HG03045 (cell line): ENCODE measurements around the gene ZFYVE19.

Source experiments
- ATAC-seq: cut with Tn5 transposase; IDR thresholded peaks from one replicate; pipeline ENCODE4 v1.9.1; 2021; ENCODE audit warnings: mild to moderate bottlenecking, moderate library complexity; ENCODE audit not compliant: unreplicated experiment

The ZFYVE19 gene

GRCh38 chr15:40808861-40809450, 2.1 kb downstream of the ZFYVE19 start:
- ATAC-seq: no peak

- ATAC-seq: no peak
These were observed 6.0 kb downstream of the ZFYVE19 start for GRCh38 chr15:40812721-40813425.

DNA sequence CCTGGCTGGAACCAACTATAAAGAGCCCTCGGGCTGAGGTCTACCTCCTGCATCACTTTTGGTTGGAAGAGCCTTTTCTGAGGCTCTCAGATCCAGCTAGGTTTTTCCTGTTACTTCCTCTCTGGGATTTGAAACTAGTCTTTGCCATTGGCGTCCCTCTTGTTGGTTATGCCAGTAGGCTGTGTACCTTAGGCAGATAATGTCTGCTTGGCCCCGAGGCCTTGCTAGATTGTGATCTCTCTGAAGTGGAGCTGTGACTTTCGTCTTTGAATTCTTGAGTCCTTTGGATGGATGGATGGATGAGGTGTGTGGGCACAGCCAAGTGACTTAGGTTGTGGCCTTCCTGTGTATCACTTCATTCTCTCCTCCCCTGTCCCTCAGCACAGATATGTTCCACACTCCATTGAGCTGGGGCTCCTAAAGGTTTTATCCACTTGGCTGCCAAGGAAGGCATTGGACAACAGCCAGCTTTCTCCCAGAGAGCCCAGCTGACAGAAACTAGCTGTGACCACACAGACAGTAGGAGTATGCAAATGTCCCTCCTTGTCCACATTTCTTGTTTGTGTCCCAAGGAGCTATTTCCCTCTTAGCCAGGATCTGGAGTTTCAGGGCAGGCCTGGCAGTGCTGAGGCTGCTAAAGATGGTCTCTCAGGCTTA, 8.3 kb downstream of the ZFYVE19 start:
- ATAC-seq: no peak

- no peak for ATAC-seq
These were observed 12.2 kb downstream of the ZFYVE19 start for GRCh38 chr15:40819048-40819447.

DNA sequence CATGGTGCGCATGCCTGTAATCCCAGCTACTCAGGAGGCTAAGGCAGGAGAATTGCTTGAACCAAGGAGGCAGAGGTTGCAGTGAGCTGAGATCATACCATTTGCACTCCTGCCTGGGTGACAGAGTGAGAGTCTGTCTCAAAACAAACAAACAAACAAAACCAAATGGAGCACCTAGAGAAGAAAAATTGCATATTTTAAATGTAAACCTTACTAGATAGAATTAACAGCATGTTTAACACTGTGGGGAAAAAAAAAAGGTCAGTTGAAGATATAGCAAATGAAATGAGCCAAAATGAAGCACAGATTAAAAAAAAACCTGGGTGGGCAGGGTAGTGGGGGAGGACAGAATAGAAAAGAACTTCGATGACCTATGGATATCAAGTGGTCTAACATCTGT, 14.3 kb downstream of the ZFYVE19 start:
- no peak for ATAC-seq

DNA sequence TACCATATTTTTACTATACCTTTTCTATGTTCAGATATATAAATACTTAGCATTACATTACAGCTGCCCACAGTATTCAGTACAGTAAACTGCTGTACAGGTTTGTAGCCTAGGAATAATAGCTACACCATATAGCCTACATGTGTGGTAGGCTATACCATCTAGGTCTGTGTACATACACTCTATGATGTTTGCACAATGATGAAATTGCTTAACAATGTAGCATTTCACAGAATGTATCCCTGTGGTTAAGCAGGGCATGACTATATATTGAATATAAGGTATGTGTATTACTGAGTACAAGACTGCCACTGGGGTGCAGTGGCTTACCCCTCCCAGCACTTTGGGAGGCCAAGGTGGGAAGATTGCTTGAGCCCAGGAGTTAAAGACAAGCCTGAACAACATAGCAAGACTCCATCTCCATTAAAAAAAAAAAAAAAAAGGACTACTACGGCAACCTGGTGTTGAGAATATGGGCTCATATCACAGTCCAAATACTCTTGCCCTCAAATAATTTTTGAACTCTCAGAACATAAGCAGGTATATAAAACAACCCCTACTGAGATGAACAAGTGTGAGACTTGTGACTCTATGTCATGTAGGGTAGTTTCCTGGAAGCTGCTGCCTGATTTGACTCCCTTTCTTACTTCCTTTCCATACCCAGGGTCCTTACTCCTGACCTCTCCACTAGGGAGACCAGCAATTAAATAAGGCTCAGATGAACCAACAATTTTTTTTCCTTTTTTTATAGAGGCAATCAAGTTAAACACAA, 16.9 kb downstream of the ZFYVE19 start:
- ATAC-seq: no peak

DNA sequence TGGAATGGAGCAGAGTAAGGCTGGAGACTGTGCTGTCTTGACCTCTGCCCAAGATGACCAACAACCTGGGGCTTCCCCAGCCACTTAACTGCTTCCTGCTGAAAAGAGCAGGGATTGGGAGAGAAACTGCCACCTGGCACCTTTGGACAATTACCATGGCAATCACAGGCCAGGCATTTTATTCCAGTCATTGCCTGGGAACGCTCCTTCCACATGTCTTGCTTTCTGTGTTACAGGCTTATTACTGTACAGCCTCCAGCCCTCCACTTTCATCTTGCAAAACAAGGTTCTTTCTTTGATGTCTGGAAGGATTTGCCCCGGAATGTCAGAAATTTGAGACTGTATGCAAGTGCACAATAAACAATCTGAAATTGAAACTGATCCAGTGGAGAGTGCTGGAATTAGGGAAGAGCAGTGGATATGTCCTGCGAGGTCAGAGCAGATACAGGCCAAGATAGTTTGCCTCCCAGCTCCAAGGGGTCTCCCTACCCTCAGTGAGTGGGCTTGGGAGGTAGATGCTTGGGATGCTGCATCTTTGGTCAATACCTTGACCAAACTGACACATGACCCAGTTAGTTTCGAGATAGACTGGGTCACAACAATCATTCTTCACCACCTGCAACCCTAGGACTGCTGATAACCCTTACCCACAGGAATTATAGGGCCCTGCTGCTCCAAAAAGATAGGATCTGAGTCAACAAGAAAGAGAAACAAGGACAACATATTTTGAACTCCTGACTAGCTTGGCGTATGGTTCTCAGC, 19.0 kb downstream of the ZFYVE19 start:
- no peak for ATAC-seq

GRCh38 chr15:40826423-40827075, 19.7 kb downstream of the ZFYVE19 start:
- no peak for ATAC-seq

- no peak for ATAC-seq
These were observed 21.7 kb downstream of the ZFYVE19 start, which contains the start of gene PPP1R14D for GRCh38 chr15:40828447-40829036. Gene PPP1R14D, minus strand, starts transcription at chr15:40828708. Its CDS starts 67 bp downstream, at chr15:40828641.

GRCh38 chr15:40829115-40829514, 22.2 kb downstream of the ZFYVE19 start:
- no peak for ATAC-seq

- no peak for ATAC-seq
These were observed 24.0 kb downstream of the ZFYVE19 start for GRCh38 chr15:40830884-40831283.

DNA sequence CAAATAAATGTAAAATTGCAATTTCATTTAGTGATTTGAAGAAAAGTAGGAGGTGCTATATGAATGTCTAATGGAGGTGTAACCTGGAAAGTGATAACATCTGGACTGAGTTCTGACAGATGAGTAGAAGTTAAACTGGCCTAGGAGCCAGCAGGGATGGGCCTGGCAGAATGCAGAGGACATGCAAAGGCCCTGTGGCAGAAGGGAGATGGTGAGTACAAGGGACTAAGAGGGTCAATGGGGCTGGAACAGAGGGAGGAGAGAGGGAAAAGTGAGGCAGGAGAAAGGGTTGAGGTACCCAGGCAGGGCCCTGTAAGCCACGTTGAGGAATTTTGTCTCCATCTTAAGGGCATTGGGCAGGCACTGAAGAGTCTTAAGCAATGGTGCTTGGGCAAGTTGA, 25.0 kb downstream of the ZFYVE19 start:
- ATAC-seq: no peak

DNA sequence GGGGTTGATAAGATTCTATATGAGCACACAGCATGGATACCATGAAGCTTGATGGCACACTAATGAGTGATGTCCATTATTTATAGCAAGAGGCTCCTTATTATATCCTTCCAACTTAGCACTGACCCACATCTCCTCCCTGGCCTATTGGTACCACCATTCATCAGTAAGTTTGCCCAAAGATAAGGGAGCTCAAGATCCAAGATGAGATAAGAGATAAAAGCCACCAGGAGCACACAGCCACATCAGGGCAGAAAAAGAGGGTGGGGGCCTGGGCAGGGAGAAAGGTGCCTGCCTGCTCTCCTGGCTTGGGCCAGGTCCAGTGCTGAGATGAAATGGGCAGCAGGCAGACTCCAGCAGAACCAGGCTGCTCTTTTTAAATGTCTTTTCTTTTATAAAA, 26.0 kb downstream of the ZFYVE19 start:
- ATAC-seq: no peak

DNA sequence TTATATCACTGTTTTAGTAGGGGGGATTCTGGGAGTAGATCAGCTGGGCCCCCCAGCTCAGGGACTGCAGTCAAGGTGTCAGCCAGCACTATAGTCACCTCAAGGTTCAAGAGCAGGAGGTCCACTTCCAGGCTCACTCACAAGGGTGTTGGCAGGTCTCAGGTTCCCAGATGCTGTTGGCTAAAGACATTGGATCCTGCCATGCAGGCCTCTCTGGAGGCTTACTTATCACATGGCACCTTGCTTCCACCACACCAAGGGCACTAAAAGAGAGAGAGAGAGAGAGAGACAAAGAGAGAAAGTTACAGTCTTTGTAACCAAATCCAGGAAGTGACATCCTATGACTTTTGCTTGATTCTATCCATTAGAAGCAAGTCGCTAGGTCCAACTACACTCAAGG, 29.1 kb downstream of the ZFYVE19 start:
- ATAC-seq: no peak

GRCh38 chr15:40838756-40839155, 31.9 kb downstream of the ZFYVE19 start:
- no peak for ATAC-seq

DNA sequence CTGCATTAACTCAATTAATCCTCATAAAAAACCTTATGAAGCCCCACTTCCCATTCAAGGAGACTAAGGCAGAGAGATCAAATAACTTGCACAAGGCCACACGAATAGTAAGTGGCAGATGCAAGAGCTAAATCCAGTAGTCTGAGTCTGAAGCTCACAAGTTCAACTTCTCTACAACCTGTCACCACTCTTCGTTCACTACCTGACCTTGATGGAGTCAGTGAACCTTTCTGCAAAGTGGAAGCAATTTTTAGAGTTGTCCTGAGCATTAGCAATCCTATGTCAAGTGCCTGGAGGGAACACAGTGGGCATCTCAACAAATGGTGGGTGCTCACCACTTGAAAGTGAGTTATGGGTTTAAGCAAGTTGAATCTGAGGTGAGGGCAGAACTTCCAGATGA, 34.9 kb downstream of the ZFYVE19 start:
- no peak for ATAC-seq

DNA sequence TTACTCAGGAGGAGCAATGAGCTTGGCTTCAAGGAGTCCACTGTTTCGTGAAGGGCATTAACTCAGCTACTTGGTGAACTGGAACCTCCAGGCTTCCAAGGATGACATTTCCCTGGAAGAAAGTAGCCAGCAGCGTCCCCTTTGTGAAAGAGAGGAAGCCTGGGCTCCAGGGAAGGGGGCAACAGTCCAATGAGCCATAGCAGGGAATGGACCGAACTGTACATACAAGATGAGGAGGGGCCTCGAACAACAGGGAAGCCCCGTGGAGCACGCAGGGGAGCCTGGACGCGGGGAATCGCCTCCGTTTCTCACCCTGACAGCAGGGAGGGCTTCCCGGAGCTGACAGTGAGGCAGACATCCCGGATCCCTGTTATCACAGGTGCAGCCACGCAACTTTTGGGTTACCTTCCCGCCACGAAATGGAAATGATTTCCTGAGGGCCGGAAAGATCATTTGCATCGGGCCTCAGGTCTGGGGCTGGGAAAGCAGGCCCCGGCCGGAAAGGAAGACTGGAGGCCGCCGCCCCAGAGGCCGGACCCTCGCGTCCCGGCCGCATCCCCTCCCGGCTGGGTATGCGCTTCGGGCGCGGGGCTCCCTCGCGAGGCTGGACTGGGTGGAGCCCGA, 36.5 kb downstream of the ZFYVE19 start:
- no peak for ATAC-seq

DNA sequence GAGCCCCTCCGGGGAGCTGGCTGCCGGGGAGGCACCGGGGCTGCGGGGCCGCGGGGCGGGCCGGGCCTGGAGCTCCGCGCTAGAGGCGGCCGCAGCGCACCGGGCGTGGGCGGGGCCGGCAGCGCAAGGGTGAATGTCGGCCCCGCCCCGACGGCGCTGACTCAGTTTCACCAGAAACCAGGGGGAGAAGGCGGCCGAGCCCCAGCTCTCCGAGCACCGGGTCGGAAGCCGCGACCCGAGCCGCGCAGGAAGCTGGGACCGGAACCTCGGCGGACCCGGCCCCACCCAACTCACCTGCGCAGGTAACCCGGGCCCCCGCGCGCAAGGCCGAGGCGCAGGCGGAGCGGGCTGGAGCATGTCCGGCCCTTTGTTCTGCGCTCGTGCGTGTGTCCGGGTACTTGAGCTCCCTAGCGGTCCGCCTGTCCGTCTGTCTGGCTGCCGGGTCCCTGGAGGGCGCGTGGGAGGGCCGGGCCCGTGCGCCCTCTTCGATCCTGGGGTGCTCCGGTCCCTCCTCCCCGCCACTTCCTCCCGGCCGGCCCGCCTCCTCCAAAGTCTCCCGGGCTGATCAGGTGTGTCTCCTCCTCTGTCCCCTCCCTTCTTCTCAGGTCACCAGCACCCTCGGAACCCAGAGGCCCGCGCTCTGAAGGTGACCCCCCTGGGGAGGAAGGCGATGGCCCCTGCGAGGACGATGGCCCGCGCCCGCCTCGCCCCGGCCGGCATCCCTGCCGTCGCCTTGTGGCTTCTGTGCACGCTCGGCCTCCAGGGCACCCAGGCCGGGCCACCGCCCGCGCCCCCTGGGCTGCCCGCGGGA, 37.2 kb downstream of the ZFYVE19 start, which contains the start of gene SPINT1:
Gene SPINT1 (plus strand): TSS at position 164 of the 811 bp plus-strand sequence. CDS start 507 bp downstream, at position 671.
- no peak for ATAC-seq

- ATAC-seq: no peak
These were observed 37.8 kb downstream of the ZFYVE19 start for GRCh38 chr15:40844696-40845030.
